ENCODE results near the gene IPO4. TPM values are rescaled to one million over a fixed set of nuclear protein-coding genes. Genes with fewer than 3 reads are reported as not detected.

The IPO4 gene
- total and polyA plus RNA-seq, 2 donors (not counting 1 experiment from before 2014, with no cell fraction given): 12.4 to 25.3 TPM

- Histone ChIP-seq H3K27ac (ENCODE audit: insufficient read depth, low read length) (peak overlapping the region; percentile 87), H3K36me3 (ENCODE audit: control insufficient read depth, insufficient read depth, low read length) (peaks cover 7% of the 10 kb centered on the region), H3K4me1 (ENCODE audit: control insufficient read depth, extremely low read depth, insufficient read depth, low read length) (peaks cover 6% of the 10 kb centered on the region), H3K4me2 (ENCODE audit: extremely low read depth, insufficient read depth, low read length) (peak overlapping the region; percentile 96), H3K79me2 (ENCODE audit: control insufficient read depth, insufficient read depth, low read length) (peaks cover 31% of the 10 kb centered on the region), H3K4me3 (replicated peaks in 1 of 4; ENCODE audit: control extremely low read depth in 1 of 4, insufficient read depth in 1 of 4, low read depth in 3 of 4, low read length in 4 of 4) (peak overlapping the region; percentile 69 to 90 (median 84)), H4K20me1 (ENCODE audit: control insufficient read depth, extremely low read depth, insufficient read depth, low read length) (no peaks in the 10 kb centered on the region), H3K9me3 (ENCODE audit: control insufficient read depth, insufficient read depth, low read depth, low read length) (no peaks in the 10 kb centered on the region), H3K9ac (ENCODE audit: insufficient read depth, low read length) (peak overlapping the region; percentile 89), H2AFZ (ENCODE audit: low read length) (no peak overlapping the region), H3K27me3 (ENCODE audit: control insufficient read depth, insufficient read depth, low read length) (no peaks in the 10 kb centered on the region)
- DNase-seq (ENCODE audit: low read depth in 2 of 2): no peak
- TF ChIP-seq, protein P1, sequence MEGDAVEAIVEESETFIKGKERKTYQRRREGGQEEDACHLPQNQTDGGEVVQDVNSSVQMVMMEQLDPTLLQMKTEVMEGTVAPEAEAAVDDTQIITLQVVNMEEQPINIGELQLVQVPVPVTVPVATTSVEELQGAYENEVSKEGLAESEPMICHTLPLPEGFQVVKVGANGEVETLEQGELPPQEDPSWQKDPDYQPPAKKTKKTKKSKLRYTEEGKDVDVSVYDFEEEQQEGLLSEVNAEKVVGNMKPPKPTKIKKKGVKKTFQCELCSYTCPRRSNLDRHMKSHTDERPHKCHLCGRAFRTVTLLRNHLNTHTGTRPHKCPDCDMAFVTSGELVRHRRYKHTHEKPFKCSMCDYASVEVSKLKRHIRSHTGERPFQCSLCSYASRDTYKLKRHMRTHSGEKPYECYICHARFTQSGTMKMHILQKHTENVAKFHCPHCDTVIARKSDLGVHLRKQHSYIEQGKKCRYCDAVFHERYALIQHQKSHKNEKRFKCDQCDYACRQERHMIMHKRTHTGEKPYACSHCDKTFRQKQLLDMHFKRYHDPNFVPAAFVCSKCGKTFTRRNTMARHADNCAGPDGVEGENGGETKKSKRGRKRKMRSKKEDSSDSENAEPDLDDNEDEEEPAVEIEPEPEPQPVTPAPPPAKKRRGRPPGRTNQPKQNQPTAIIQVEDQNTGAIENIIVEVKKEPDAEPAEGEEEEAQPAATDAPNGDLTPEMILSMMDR (conservative IDR thresholded peaks at IDR 0.05 in 1 of 2, IDR thresholded peaks at IDR 0.05 in 1 of 2; ENCODE audit: low read depth in 1 of 2, low read length in 2 of 2): no peak
- no peak for TF ChIP-seq EZH2 (IDR thresholded peaks at IDR 0.05; ENCODE audit: low read length, missing control alignments)
Measured at GRCh38 chr14:24136684-24137528, 51.7 kb downstream of the IPO4 start.

- peaks cover 6% of the 10 kb centered on the region for H3K4me1 ChIP-seq (ENCODE audit: control insufficient read depth, extremely low read depth, insufficient read depth, low read length)
- H2AFZ ChIP-seq (ENCODE audit: low read length): peak within 1 kb of the TSS; percentile 85
- H3K27me3 ChIP-seq (ENCODE audit: control insufficient read depth, insufficient read depth, low read length): no peaks in the 10 kb centered on the region
- TF ChIP-seq, protein P1 (conservative IDR thresholded peaks at IDR 0.05 in 1 of 2, IDR thresholded peaks at IDR 0.05 in 1 of 2; ENCODE audit: low read depth in 1 of 2, low read length in 2 of 2): no peak
- no peak for TF ChIP-seq EZH2 (IDR thresholded peaks at IDR 0.05; ENCODE audit: low read length, missing control alignments)
- peaks cover 29% of the 10 kb centered on the region for H3K79me2 ChIP-seq (ENCODE audit: control insufficient read depth, insufficient read depth, low read length)
- H4K20me1 ChIP-seq (ENCODE audit: control insufficient read depth, extremely low read depth, insufficient read depth, low read length): no peaks in the 10 kb centered on the region
- peaks cover 7% of the 10 kb centered on the region for H3K36me3 ChIP-seq (ENCODE audit: control insufficient read depth, insufficient read depth, low read length)
- no peaks in the 10 kb centered on the region for H3K9me3 ChIP-seq (ENCODE audit: control insufficient read depth, insufficient read depth, low read depth, low read length)
- peak within 1 kb of the TSS; percentile 89 for H3K9ac ChIP-seq (ENCODE audit: insufficient read depth, low read length)
- H3K27ac ChIP-seq (ENCODE audit: insufficient read depth, low read length): peak within 1 kb of the TSS; percentile 87
- peak within 1 kb of the TSS; percentile 69 to 90 (median 84) for H3K4me3 ChIP-seq (replicated peaks in 1 of 4; ENCODE audit: control extremely low read depth in 1 of 4, insufficient read depth in 1 of 4, low read depth in 3 of 4, low read length in 4 of 4)
- DNase-seq (ENCODE audit: low read depth in 2 of 2): peak; percentile 81 to 82
- H3K4me2 ChIP-seq (ENCODE audit: extremely low read depth, insufficient read depth, low read length): peak within 1 kb of the TSS; percentile 96
Measured at GRCh38 chr14:24135834-24136683, 52.6 kb downstream of the IPO4 start, which contains the start of gene PSME1. PSME1 (plus strand) TSS chr14:24136194; CDS start chr14:24136263, 69 bp downstream.

GRCh38 chr14:24135584-24135833 is 53.1 kb downstream of the IPO4 start:
- Histone ChIP-seq H2AFZ (ENCODE audit: low read length) (peak overlapping the region; percentile 85), H3K4me3 (replicated peaks in 1 of 4; ENCODE audit: control extremely low read depth in 1 of 4, insufficient read depth in 1 of 4, low read depth in 3 of 4, low read length in 4 of 4) (peak overlapping the region; percentile 53 to 90 (median 70)), H3K9ac (ENCODE audit: insufficient read depth, low read length) (peak overlapping the region; percentile 89), H3K9me3 (ENCODE audit: control insufficient read depth, insufficient read depth, low read depth, low read length) (no peaks in the 10 kb centered on the region), H3K27me3 (ENCODE audit: control insufficient read depth, insufficient read depth, low read length) (no peaks in the 10 kb centered on the region), H4K20me1 (ENCODE audit: control insufficient read depth, extremely low read depth, insufficient read depth, low read length) (no peaks in the 10 kb centered on the region), H3K27ac (ENCODE audit: insufficient read depth, low read length) (no peak overlapping the region), H3K36me3 (ENCODE audit: control insufficient read depth, insufficient read depth, low read length) (peaks cover 7% of the 10 kb centered on the region), H3K79me2 (ENCODE audit: control insufficient read depth, insufficient read depth, low read length) (peaks cover 26% of the 10 kb centered on the region), H3K4me2 (ENCODE audit: extremely low read depth, insufficient read depth, low read length) (peak overlapping the region; percentile 75), H3K4me1 (ENCODE audit: control insufficient read depth, extremely low read depth, insufficient read depth, low read length) (peaks cover 6% of the 10 kb centered on the region)
- DNase-seq (ENCODE audit: low read depth in 2 of 2): no peak
- TF ChIP-seq EZH2 (IDR thresholded peaks at IDR 0.05; ENCODE audit: low read length, missing control alignments): no peak
- TF ChIP-seq, protein P1 (conservative IDR thresholded peaks at IDR 0.05 in 1 of 2, IDR thresholded peaks at IDR 0.05 in 1 of 2; ENCODE audit: low read depth in 1 of 2, low read length in 2 of 2): no peak

Measured in fibroblast of lung (primary cell).